B cell (primary cell): ENCODE data around the gene ERC1. TPM values are rescaled to one million over a fixed set of nuclear protein-coding genes. Genes with fewer than 3 reads are reported as not detected.

Experiments used
- ATAC-seq: fragments of 200-7000 bp; cut with Tn5 transposase; one replicate; pipeline ENCODE4 v1.10.0; 2021; ENCODE audit warnings: low read depth, mild to moderate bottlenecking, moderate number of reproducible peaks, moderate library complexity
- CTCF ChIA-PET: fragments of 350-600 bp; sonication (Branson Sonifier 250); formaldehyde crosslinking; loops from one replicate; lab custom pipeline; 2021; ENCODE audit warnings: antibody characterized with exemption, inconsistent platforms; lab: Charles Lee
- POLR2A ChIA-PET: fragments of 350-600 bp; sonication (Branson Sonifier 250); formaldehyde crosslinking; loops from one replicate; lab custom pipeline; 2021; ENCODE audit warnings: antibody characterized with exemption; lab: Charles Lee
- DNase-seq: peaks from one replicate; pipeline ENCODE4 v3.0.0; 2013
- H2AFZ ChIP-seq: 2 replicates; pipeline ENCODE4 v1.6.1; 2012; ENCODE audit warnings: mild to moderate bottlenecking, low read depth, low read length; ENCODE audit not compliant: insufficient read depth, poor library complexity, severe bottlenecking
- H3K27ac ChIP-seq, 2 donors: 1 replicate in 1 of 2; 2 replicates in 1 of 2; pipeline ENCODE4 v1.5.1; 2012 to 2013; ENCODE audit warnings: low read length in 2 of 2, mild to moderate bottlenecking in 2 of 2, moderate library complexity in 1 of 2
- H3K27me3 ChIP-seq, 4 experiments: fragments of 200-600 bp in 1 of 4; sonication (generic) in 1 of 4; replicated peaks in 1 of 4; 1 replicate in 2 of 4; 2 replicates in 2 of 4; pipeline versions ENCODE4 v1.6.1 to v1.7.0; 2013 to 2016; ENCODE audit warnings: low read length in 3 of 4, mild to moderate bottlenecking in 2 of 4, mixed read lengths in 1 of 4, moderate library complexity in 1 of 4; ENCODE audit not compliant: insufficient read depth in 4 of 4, control insufficient read depth in 3 of 4; ENCODE audit errors: control extremely low read depth in 1 of 4
- H3K36me3 ChIP-seq, 2 experiments: replicated peaks in 1 of 2; 1 replicate in 1 of 2; 2 replicates in 1 of 2; pipeline versions ENCODE4 v1.6.1 to v1.7.1; 2013; ENCODE audit warnings: low read length in 1 of 2; ENCODE audit not compliant: insufficient read depth in 2 of 2, control insufficient read depth in 1 of 2; ENCODE audit errors: control extremely low read depth in 1 of 2, extremely low read depth in 1 of 2
- H3K4me1 ChIP-seq, 2 donors: fragments of 200-600 bp in 1 of 2; sonication (generic) in 1 of 2; 1 replicate in 1 of 2; 2 replicates in 1 of 2; pipeline versions ENCODE4 v1.5.1 to v1.6.1; 2013 to 2017; ENCODE audit warnings: low read length in 2 of 2; ENCODE audit not compliant: control insufficient read depth in 2 of 2, insufficient read depth in 2 of 2
- H3K4me2 ChIP-seq: replicated peaks from 2 replicates; pipeline ENCODE3; 2012; ENCODE audit warnings: mild to moderate bottlenecking, low read depth, low read length; ENCODE audit not compliant: poor library complexity, severe bottlenecking
- H3K4me3 ChIP-seq, 5 experiments: fragments of 200-600 bp in 1 of 5; sonication (generic) in 1 of 5; 1 replicate in 3 of 5; 2 replicates in 2 of 5; pipeline versions ENCODE4 v1.5.1 to v1.7.0; 2011 to 2016; ENCODE audit warnings: low read length in 4 of 5, mild to moderate bottlenecking in 4 of 5, low read depth in 2 of 5, control low read depth in 1 of 5, moderate library complexity in 1 of 5; ENCODE audit not compliant: insufficient read depth in 1 of 5; ENCODE audit errors: control extremely low read depth in 1 of 5, extremely low read depth in 1 of 5
- H3K79me2 ChIP-seq: fragments of 200-600 bp; sonication (generic); one replicate; pipeline ENCODE4 v1.6.0; 2016; ENCODE audit warnings: low read length; ENCODE audit not compliant: control insufficient read depth, insufficient read depth
- H3K9ac ChIP-seq: fragments of 200-600 bp; sonication (generic); 2 replicates; pipeline ENCODE4 v1.6.1; 2017; ENCODE audit warnings: mild to moderate bottlenecking, low read length, moderate library complexity
- H3K9me3 ChIP-seq, 3 donors: one replicate each; pipeline versions ENCODE4 v1.6.1 to v1.7.1; 2013; ENCODE audit warnings: low read length in 2 of 3; ENCODE audit not compliant: control insufficient read depth in 2 of 3, insufficient read depth in 1 of 3; ENCODE audit errors: control extremely low read depth in 1 of 3
- H4K20me1 ChIP-seq: 2 replicates; pipeline ENCODE4 v1.6.0; 2012; ENCODE audit warnings: mild to moderate bottlenecking, low read length; ENCODE audit not compliant: insufficient read depth, control insufficient read depth, poor library complexity, severe bottlenecking
- H3K27ac Mint-ChIP-seq: one replicate; pipeline ENCODE4 v1.8.0; 2021; ENCODE audit warnings: mixed read lengths
- H3K27me3 Mint-ChIP-seq: one replicate; pipeline ENCODE4 v1.8.0; 2021; ENCODE audit warnings: mixed read lengths
- H3K4me1 Mint-ChIP-seq: one replicate; pipeline ENCODE4 v1.8.0; 2021; ENCODE audit warnings: mixed read lengths
- H3K4me3 Mint-ChIP-seq: one replicate; pipeline ENCODE4 v1.8.0; 2021; ENCODE audit warnings: mixed read lengths
- H3K9me3 Mint-ChIP-seq: one replicate; pipeline ENCODE4 v1.8.0; 2022; ENCODE audit warnings: mixed read lengths; ENCODE audit not compliant: insufficient read depth
- EZH2 ChIP-seq: IDR thresholded peaks from 2 replicates; pipeline ENCODE4 v1.6.1; 2012; ENCODE audit warnings: borderline replicate concordance, low read depth, mild to moderate bottlenecking, moderate library complexity, low read length; ENCODE audit not compliant: insufficient read depth, poor library complexity, severe bottlenecking
- WGBS: methylation state at CpG from one replicate; pipeline ENCODE4 v1.1.5; 2013; ENCODE audit warnings: missing lambda C conversion rate; ENCODE audit not compliant: insufficient coverage; 5-methylcytosine and 5-hydroxymethylcytosine counted together
- intact Hi-C: fragments of 100-400 bp; cut with micrococcal nuclease; formaldehyde crosslinking; loops from one replicate; pipeline ENCODE4 v1.10.0; 2022
- polyA plus RNA-seq: library from polyadenylated mRNA; depleted of rRNA; stranded (reverse); fragments of >200 nt; gene quantifications from 2 replicates; pipeline ENCODE4 v1.2.3, GENCODE V29; 2012
- total RNA-seq, 2 donors: library from RNA; stranded (reverse); fragments of 120-200 nt in 1 of 2; gene quantifications; 1 replicate in 1 of 2; 2 replicates in 1 of 2; pipeline versions ENCODE4 v1.2.3 to v1.2.4, GENCODE V29; 2013 to 2022
- TF ChIP-seq, protein P1 (sequence below): fragments of 200-600 bp; IDR thresholded peaks from one replicate; pipeline ENCODE4 v1.8.0; 2022; ENCODE audit warnings: antibody characterized with exemption, mild to moderate bottlenecking

ERC1 gene
- total and polyA plus RNA-seq, 2 donors (not counting 1 experiment from before 2014, with no cell fraction given): 4.0 to 77.6 TPM

DNA sequence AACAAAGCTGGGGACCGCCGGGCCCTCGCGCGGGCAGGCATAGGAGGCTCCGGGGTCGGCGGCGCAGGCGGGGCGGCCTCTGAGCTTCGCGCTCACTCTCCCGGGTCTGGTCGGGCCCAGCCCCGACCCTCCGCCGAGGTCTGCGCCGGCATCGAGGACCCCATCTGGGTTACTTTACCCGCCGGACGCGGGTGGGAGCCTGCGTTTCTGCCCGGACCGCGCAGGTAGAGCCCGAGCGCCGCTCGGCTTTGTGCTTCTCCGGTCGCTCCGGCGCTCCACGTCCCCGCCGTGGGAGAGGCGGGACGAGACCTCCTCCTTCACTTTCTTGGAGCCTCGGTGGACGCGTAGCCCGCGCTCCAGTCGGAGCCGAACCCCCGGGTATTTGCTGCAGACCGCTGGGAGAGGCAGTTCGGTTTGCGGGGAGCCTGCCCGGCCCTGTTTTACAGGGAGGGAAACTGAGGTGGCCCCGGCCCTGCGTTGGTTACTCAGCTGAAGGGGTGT, 540.2 kb downstream of the ERC1 start:
- H2AFZ ChIP-seq: peak overlapping the region; percentile 54
- 4% methylated on average over 56 of the region's 56 CpGs for WGBS
- peak; percentile 71 for TF ChIP-seq EZH2
- TF ChIP-seq, protein P1, sequence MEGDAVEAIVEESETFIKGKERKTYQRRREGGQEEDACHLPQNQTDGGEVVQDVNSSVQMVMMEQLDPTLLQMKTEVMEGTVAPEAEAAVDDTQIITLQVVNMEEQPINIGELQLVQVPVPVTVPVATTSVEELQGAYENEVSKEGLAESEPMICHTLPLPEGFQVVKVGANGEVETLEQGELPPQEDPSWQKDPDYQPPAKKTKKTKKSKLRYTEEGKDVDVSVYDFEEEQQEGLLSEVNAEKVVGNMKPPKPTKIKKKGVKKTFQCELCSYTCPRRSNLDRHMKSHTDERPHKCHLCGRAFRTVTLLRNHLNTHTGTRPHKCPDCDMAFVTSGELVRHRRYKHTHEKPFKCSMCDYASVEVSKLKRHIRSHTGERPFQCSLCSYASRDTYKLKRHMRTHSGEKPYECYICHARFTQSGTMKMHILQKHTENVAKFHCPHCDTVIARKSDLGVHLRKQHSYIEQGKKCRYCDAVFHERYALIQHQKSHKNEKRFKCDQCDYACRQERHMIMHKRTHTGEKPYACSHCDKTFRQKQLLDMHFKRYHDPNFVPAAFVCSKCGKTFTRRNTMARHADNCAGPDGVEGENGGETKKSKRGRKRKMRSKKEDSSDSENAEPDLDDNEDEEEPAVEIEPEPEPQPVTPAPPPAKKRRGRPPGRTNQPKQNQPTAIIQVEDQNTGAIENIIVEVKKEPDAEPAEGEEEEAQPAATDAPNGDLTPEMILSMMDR: no peak
- H3K27ac ChIP-seq: no peak overlapping the region
- intact Hi-C loops: loop anchor here (5.0 kb wide), 1 partner anchor 61 kb away; the partner anchor contains the start of gene FBXL14
- peak overlapping the region; percentile 84 for H3K4me3 Mint-ChIP-seq
- H3K9me3 ChIP-seq: peaks cover 0 to 7% (median 0%) of the 10 kb centered on the region in 3 donors
- peaks cover 35 to 37% of the 10 kb centered on the region in 2 donors for H3K4me1 ChIP-seq
- peak overlapping the region; percentile 56 for H3K9ac ChIP-seq
- no peaks in the 10 kb centered on the region for H4K20me1 ChIP-seq
- peaks cover 58% of the 10 kb centered on the region for H3K27me3 Mint-ChIP-seq
- ATAC-seq (peak; percentile 14), DNase-seq (peak; percentile 50)
- no peaks in the 10 kb centered on the region for H3K79me2 ChIP-seq
- H3K4me1 Mint-ChIP-seq: peaks cover 33% of the 10 kb centered on the region
- H3K4me2 ChIP-seq: peak overlapping the region; percentile 87
- H3K9me3 Mint-ChIP-seq: no peaks in the 10 kb centered on the region
- H3K27ac Mint-ChIP-seq: no peak overlapping the region
- no peaks in the 10 kb centered on the region for H3K36me3 ChIP-seq
- H3K27me3 ChIP-seq: peaks cover 0 to 62% (median 29%) of the 10 kb centered on the region in 4 experiments
- CTCF ChIA-PET: no interaction called here
- peak overlapping the region in 4 of 5 experiments; percentile 8 to 45 (median 38) for H3K4me3 ChIP-seq
- POLR2A ChIA-PET: no interaction called here

GRCh38 chr12:1531654-1532374, 540.8 kb downstream of the ERC1 start:
- Histone ChIP-seq H3K27ac (no peak overlapping the region), H3K79me2 (no peaks in the 10 kb centered on the region), H3K9me3 (peaks cover 0 to 6% (median 0%) of the 10 kb centered on the region in 3 donors), H2AFZ (peak overlapping the region; percentile 54), H4K20me1 (no peaks in the 10 kb centered on the region), H3K4me1 (peaks cover 35 to 37% of the 10 kb centered on the region in 2 donors), H3K36me3 (no peaks in the 10 kb centered on the region), H3K27me3 (peaks cover 0 to 62% (median 29%) of the 10 kb centered on the region in 4 experiments), H3K4me2 (peak overlapping the region; percentile 87), H3K4me3 (peak overlapping the region in 3 of 5 experiments; percentile 8 to 45 (median 41)), H3K9ac (peak overlapping the region; percentile 56)
- H3K27me3 Mint-ChIP-seq: peaks cover 57% of the 10 kb centered on the region
- DNase-seq: peak; percentile 29
- WGBS: 41% methylated on average over 21 of the region's 26 CpGs
- ChIA-PET POLR2A (no interaction called here), CTCF (interaction anchor here (1.1 to 1.2 kb wide), 2 partner anchors 22 to 51 kb away, joined by 3 read pairs; no protein-coding TSS in a partner anchor)
- ATAC-seq: no peak
- no peaks in the 10 kb centered on the region for H3K9me3 Mint-ChIP-seq
- TF ChIP-seq, protein P1: no peak
- no peak for TF ChIP-seq EZH2
- intact Hi-C loops: loop anchor here (5.0 kb wide), 1 partner anchor 60 kb away; the partner anchor contains the start of gene FBXL14
- H3K4me3 Mint-ChIP-seq: peak overlapping the region; percentile 84
- H3K4me1 Mint-ChIP-seq: peaks cover 30% of the 10 kb centered on the region
- no peak overlapping the region for H3K27ac Mint-ChIP-seq
